Esophagus squamous epithelium (tissue), 4 donors: ENCODE measurements around the gene CHMP3.

Experiments used
- CTCF ChIP-seq, 6 experiments: fragments of 450-650 bp in 4 of 6; fragments of 200-600 bp in 2 of 6; sonication (generic) in 2 of 6; IDR thresholded peaks; one replicate each; pipeline ENCODE4 v1.5.1; 2016 to 2019; ENCODE audit warnings: antibody characterized with exemption in 6 of 6, mild to moderate bottlenecking in 4 of 6, moderate library complexity in 4 of 6
- POLR2A ChIP-seq, 4 donors: fragments of 450-650 bp; IDR thresholded peaks; one replicate each; pipeline ENCODE4 v1.6.1; 2017; ENCODE audit warnings: antibody characterized with exemption in 4 of 4, mild to moderate bottlenecking in 4 of 4, moderate library complexity in 3 of 4

GRCh38 chr2:86489542-86489941, 73.7 kb downstream of the CHMP3 start:
- no peak for TF ChIP-seq POLR2A (IDR thresholded peaks at IDR 0.05)
- TF ChIP-seq CTCF (IDR thresholded peaks at IDR 0.05) = no peak
